GM12873 (cell line): Measurements from ENCODE around the gene AGPAT2.

Experiments used
- TF ChIP-seq, protein P1 (sequence below): IDR thresholded peaks from 2 replicates; pipeline ENCODE4 v1.5.1; 2012; ENCODE audit warnings: low read depth, mild to moderate bottlenecking, moderate library complexity, low read length, control low read depth; ENCODE audit not compliant: insufficient read depth; ENCODE audit errors: missing control alignments

Gene AGPAT2

DNA sequence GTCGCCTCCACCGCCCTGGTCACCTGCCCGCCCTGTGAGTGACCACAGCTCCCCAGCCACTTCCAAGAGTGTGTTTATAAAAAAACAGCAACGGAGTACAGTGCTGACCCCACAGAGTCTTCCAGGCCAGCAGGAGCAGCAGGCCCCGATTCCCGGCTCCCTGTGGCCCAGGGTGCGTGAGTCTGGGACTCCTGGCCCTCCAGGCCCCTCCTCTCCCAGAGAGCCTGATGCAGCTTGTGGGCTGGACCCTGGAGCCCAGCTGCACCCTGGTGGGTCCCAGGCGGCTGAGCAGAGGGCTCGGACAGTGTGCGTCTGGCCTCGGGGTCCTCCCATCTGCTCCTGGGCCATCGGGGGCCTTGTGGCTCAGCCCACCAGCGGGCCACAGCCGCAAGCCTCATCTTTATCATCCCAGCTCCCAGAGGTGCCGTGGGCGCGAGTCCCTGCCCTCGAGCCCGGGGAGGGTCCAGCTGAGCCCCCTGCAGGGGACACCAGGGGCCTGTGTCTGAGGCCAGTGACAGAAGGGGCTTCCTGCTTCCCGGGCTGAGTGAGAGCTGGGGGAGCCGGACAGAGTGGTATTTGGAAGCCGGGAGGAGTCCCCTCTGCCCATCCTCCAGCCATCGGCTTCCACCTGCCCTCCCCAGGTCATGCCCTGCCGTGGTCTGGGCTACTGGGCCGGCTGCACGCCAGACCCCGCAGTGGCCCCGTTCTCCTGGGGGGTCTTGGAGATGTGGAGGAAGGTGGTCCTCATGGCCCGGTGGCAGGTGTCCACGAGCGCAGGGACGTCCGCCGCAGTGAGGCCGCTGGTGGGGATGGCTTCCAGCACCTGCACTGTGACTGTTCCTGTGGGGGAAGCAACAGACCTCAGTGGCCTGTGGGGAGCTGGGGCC is 13.9 kb downstream of the AGPAT2 start:
- TF ChIP-seq, protein P1, sequence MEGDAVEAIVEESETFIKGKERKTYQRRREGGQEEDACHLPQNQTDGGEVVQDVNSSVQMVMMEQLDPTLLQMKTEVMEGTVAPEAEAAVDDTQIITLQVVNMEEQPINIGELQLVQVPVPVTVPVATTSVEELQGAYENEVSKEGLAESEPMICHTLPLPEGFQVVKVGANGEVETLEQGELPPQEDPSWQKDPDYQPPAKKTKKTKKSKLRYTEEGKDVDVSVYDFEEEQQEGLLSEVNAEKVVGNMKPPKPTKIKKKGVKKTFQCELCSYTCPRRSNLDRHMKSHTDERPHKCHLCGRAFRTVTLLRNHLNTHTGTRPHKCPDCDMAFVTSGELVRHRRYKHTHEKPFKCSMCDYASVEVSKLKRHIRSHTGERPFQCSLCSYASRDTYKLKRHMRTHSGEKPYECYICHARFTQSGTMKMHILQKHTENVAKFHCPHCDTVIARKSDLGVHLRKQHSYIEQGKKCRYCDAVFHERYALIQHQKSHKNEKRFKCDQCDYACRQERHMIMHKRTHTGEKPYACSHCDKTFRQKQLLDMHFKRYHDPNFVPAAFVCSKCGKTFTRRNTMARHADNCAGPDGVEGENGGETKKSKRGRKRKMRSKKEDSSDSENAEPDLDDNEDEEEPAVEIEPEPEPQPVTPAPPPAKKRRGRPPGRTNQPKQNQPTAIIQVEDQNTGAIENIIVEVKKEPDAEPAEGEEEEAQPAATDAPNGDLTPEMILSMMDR: no peak

GRCh38 chr9:136672431-136673087 is 14.7 kb downstream of the AGPAT2 start:
- TF ChIP-seq, protein P1: no peak

GRCh38 chr9:136671646-136672430 is 15.4 kb downstream of the AGPAT2 start:
- TF ChIP-seq, protein P1: peak; percentile 83

DNA sequence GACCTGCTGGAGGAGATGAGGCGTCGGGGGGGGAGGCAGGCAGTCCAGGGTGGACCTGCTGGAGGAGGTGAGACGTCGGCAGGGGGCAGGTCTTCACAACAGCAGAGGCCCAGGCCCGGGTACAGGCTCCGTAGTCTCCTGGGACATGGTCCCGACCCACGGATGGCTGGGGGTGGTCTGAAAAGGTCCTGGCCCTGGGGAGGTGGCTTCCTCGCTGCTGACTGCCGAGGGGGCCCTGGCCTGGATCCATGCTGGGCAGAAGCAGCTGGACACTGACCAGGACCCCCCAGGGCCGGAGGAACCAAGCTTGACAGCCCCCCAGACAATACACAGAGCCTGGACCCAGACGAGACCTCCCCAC is 16.0 kb downstream of the AGPAT2 start:
- TF ChIP-seq, protein P1: no peak

DNA sequence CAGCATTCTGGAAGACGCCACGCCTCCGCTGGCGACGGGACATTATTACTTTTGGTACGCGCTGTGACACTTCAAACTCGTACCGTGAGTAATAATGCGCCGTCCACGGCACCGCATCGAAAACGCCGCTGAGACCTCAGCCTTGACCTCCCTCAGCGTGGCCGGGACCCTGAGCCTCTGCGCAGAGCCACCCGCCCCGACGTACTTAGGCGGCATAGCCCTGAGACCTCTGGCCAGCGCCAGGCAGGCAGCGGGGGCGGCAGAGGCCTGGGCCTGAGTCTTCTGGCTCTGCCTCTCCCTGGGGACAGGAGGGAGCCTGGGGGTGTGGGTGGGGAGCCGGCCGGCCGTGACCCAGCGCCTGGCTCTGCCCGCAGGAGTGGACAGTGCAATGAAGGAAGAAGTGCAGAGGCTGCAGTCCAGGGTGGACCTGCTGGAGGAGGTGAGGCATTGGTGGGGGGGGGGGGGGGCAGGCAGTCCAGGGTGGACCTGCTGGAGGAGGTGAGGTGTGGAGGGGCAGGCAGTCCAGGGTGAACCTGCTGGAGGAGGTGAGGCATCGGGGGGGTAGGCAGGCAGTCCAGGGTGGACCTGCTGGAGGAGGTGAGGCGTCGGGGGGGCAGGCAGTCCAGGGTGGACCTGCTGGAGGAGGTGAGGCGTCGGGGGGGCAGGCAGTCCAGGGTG is 16.5 kb downstream of the AGPAT2 start:
- TF ChIP-seq, protein P1: no peak

DNA sequence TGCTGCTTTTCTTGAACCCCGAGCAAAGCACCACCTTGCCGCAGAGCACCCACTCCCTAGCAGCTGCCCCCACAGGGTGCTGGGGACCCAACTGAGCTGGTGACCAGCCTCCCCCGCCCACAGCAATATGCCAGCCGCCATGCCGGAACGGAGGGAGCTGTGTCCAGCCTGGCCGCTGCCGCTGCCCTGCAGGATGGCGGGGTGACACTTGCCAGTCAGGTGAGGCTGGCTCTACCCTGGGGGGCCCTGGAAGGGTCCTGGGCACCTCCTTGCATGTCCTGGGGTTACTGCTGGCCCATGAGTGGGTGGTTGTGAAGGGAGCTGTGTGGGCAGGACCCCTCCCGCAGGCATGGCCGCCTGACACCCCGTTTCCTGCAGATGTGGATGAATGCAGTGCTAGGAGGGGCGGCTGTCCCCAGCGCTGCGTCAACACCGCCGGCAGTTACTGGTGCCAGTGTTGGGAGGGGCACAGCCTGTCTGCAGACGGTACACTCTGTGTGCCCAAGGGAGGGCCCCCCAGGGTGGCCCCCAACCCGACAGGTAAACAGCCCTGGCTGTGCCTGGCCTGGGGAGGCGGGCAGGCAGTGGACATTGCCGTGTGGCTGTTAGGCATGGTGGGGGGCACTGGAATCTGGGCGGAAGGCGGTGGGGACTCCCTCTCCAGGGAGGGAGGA is 17.3 kb downstream of the AGPAT2 start:
- TF ChIP-seq, protein P1: no peak
